ENCODE data around the gene INSYN2B.
"Not testable (repeated sequence)": the region's sequence is repeated elsewhere in the genome, so short reads cannot be mapped to it uniquely, and the experiment has no call there.

The INSYN2B gene

DNA sequence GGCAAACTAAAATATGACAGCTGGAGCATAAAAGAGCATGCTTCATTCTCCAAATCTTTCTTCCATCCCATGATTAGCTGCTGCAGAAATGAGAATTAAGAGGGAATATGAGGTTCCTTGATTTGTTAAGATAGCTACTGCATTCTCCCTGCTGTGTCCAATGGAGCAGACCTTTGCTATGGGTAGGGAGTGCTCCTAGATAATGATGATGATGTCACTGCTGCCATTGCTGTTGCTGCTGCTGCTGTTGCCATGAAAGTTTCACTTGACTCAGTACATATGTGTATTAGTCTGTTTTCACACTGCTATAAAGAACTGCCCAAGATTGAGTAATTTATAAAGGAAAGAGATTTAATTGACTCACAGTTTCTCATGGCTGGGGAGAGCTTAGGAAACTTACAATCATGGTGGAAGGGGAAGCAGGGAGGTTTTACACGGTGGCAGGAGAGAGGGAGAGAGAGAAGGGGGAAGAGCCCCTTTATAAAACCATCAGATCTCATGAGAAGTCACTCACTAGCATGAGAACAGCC lies 128.9 kb downstream of the INSYN2B start:
- no peak for DNase-seq (ENCODE audit: low read depth, low spot score)

- no peak for DNase-seq (ENCODE audit: low read depth, low spot score)
Measured at GRCh38 chr5:169850409-169850808, 129.9 kb downstream of the INSYN2B start.

DNA sequence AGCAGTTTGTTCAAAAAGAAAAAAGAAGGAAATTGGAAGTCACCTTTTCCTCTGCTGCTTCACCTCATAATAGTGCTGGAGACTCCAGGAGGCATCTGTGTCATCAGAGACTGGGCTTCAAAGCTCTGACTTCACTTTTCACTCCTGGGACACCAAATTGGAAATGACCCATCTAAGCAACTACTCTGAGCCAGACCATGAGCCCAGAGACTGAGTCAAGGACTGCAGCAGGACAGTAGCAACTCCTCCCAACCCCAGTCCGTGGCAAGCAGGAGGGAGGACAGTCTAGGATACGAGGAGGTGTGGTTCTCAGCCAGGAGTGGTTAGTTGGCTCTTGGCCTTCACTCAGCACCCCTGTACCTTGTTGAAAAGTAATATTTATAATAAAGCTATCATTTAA lies 131.5 kb downstream of the INSYN2B start:
- no peak for DNase-seq (ENCODE audit: low read depth, low spot score)

- DNase-seq (ENCODE audit: low read depth, low spot score) = no peak
Measured at GRCh38 chr5:169848271-169848670, 132.0 kb downstream of the INSYN2B start.

DNA sequence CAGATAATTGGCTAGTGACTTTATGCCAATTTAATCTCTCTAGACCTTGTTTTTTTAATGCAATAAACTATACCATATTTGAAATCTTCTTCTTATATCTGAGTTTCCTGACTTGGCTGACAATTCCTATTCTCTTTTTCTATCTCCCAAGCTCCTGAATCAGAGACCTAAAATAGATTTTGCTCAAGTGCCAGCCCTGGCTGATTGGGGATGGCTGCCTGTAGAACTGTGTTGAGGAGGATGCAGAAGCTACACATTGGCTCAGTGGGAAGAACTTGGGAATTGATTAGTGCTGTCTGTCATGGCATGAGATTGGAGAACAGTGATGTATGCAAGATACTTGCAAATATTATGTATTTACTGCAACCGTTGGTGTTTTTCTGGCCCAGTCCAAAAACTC lies 132.8 kb downstream of the INSYN2B start:
- DNase-seq (ENCODE audit: low read depth, low spot score) = no peak

- no peak for DNase-seq (ENCODE audit: low read depth, low spot score)
Measured at GRCh38 chr5:169842699-169843098, 137.6 kb downstream of the INSYN2B start.

GRCh38 chr5:169840405-169840804 lies 139.9 kb downstream of the INSYN2B start:
- no peak for DNase-seq (ENCODE audit: low read depth, low spot score)

DNA sequence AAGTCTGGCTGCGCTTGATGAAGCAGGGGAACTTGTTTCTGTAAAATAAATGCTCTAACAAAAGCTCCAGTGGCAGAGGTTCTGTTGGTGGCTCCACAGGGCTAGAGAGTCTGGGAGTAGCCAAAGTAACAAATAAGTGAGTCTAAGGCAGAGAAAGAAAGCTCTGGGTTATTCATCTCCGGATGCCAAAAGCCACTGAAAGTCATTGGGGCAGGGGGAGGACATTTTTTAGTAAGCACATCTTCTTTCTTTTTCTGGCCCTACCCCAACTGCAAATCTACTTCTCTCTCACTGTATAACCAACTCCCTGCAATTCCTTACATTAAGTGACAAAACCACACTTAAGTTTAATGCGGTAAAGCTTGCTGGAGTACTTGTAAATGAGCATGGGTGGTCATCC lies 141.6 kb downstream of the INSYN2B start:
- no peak for DNase-seq (ENCODE audit: low read depth, low spot score)

GRCh38 chr5:169837686-169838085 lies 142.6 kb downstream of the INSYN2B start:
- DNase-seq (ENCODE audit: low read depth, low spot score) = no peak

- DNase-seq (ENCODE audit: low read depth, low spot score) = no peak
Measured at GRCh38 chr5:169836835-169837536, 143.3 kb downstream of the INSYN2B start.

GRCh38 chr5:169834540-169834939 lies 145.8 kb downstream of the INSYN2B start:
- not testable (repeated sequence) for DNase-seq (ENCODE audit: low read depth, low spot score)

GRCh38 chr5:169833681-169834292 lies 146.5 kb downstream of the INSYN2B start:
- not testable (repeated sequence) for DNase-seq (ENCODE audit: low read depth, low spot score)

DNA sequence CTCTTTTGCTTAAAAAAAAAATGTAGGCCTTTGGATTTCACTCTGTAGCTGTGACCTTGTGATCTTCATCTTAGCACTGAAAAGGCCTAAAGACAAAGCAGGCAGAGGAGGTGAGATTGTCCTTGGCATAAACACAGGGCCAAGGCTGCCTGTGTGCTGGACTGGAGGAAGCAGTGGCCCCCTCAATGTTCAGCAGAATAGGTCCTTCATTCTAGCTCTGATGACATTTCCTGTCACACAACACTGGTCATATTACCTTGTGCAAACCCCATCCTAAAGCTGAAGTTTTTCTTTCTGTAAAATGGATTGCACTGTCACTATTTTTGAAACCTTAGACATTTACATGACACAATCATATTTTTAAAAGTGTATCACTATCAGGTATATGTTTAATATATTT lies 147.4 kb downstream of the INSYN2B start:
- no peak for DNase-seq (ENCODE audit: low read depth, low spot score)

DNA sequence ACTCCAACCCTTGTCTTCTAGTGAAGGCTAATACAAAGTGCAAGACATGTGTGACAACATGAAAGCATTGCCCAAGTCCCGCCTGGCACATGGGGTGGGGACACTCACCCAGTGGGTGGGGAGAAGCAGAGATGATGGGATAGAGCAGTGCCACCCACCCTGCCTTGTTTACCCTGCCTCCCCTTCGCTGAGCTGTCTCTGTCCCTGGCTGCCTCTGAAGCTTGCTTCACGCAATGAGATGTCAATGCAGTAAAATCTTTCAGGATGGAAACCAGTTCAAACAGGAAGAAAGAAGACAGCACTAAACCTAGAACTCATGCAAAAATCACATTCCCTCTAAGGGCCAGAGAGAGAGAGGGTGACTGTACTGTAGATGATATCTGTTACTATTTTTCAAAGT lies 148.0 kb downstream of the INSYN2B start:
- no peak for DNase-seq (ENCODE audit: low read depth, low spot score)

GRCh38 chr5:169831331-169831730 lies 149.0 kb downstream of the INSYN2B start:
- no peak for DNase-seq (ENCODE audit: low read depth, low spot score)

DNA sequence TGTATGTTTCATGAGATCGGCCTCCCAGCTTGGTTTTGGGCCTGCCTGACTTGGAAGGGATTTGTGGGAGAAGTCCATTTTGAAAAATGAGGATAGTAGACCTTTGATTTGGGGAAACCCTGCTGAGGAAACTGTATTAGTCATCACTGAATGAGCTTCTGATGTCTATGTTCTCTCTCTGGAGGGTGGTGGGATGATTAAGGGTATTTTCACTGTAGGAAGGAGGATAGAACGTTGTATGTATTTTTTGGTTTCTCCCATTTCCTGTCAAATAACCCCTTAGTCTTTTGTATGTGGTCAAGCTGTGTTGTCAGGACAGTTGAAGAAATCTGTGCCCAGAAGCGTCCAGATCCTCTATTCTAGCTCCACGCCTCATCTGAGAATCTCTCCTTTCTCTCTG lies 151.9 kb downstream of the INSYN2B start:
- DNase-seq (ENCODE audit: low read depth, low spot score) = no peak

- no peak for DNase-seq (ENCODE audit: low read depth, low spot score)
Measured at GRCh38 chr5:169827769-169828168, 152.5 kb downstream of the INSYN2B start.

GRCh38 chr5:169826618-169827017 lies 153.7 kb downstream of the INSYN2B start:
- DNase-seq (ENCODE audit: low read depth, low spot score) = no peak

DNA sequence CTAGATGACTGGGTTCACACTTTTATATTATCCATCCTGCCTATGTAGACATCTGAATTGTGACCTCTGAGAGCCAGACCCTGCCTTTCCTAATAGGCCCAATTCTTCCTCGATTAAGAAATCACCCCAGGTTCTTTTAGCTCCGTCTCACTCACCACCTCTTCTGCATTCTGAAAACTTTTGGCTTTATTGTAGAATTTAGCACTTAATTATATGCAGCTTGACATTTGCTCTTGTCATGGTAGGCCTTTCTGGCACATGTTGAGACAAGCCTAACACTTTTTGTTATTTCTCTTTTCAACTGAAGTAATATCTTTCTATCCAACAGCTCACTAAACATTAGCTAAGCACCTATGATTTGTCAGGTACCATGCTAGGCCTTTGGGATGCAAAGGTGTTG lies 163.3 kb downstream of the INSYN2B start:
- DNase-seq (ENCODE audit: low read depth, low spot score) = no peak

DNA sequence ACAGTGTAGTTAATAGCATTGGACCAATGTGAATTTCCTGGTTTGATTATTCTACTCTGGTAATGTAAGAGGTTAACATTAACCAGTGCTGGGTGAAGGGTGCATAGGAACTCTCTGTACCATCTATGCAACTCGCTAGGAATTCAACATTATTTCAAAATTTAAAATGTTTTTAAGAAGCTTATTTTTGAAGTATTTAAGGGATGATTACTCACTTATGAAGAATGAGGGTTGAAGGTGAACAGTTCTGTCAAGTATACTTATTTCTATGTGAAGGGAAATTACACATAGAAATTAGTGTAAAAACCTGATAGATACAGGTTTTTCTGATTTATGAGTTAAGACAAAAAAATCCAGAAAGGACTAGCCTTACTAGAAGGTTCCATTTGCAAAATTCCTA lies 165.8 kb downstream of the INSYN2B start:
- DNase-seq (ENCODE audit: low read depth, low spot score) = no peak
